Measurements from ENCODE around the gene PWWP2B. TPM values are rescaled to one million over a fixed set of nuclear protein-coding genes. Genes with fewer than 3 reads are reported as not detected.
"Not testable (repeated sequence)": the region's sequence is repeated elsewhere in the genome, so short reads cannot be mapped to it uniquely, and the experiment has no call there.

The PWWP2B gene
- total and polyA plus RNA-seq, 4 donors, result 2.0 to 8.7 (median 5.2) TPM

DNA sequence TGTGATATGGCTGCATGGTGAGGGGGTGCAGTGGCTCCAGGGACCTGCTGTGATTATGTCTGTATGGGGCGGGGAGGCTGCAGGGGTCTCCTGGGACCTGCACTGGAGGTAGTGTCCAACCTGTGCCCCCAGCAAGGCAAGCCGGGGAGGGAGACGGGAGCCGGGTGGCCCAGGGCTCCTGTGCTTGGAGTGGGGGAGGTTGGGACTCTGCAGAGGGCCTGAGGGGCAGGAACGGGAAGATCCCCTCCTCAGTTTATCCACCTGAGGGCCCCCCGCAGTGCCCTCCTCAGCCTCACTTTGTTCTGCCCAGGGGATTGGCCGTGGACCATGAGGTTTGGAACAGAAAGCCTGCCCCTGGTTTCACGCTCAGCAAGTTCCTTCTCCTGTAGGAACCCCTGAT is 22.8 kb upstream of the PWWP2B start:
- Histone ChIP-seq H3K4me1 (ENCODE audit: control insufficient read depth in 1 of 2, insufficient read depth in 2 of 2, low read length in 2 of 2) (no peaks in the 10 kb centered on the region), H3K27ac (ENCODE audit: low read depth in 1 of 2, low read length in 2 of 2) (no peak overlapping the region), H3K4me3 (ENCODE audit: low read length in 2 of 2) (no peak overlapping the region), H3K36me3 (ENCODE audit: control insufficient read depth in 1 of 2, insufficient read depth in 2 of 2, low read length in 1 of 2) (no peaks in the 10 kb centered on the region), H3K9me3 (ENCODE audit: control insufficient read depth, low read length) (no peaks in the 10 kb centered on the region), H3K27me3 (ENCODE audit: control insufficient read depth in 1 of 2, insufficient read depth in 2 of 2, low read length in 1 of 2) (no peaks in the 10 kb centered on the region)
- intact Hi-C loops (cut with DNase I), result no loop called here
- DNase-seq, result peak; percentile 32 to 63
- WGBS, 2 donors, result 84 to 92% methylated on average over 7 to 8 of the region's 8 CpGs
- no peak for ATAC-seq (ENCODE audit: low FRiP score)

DNA sequence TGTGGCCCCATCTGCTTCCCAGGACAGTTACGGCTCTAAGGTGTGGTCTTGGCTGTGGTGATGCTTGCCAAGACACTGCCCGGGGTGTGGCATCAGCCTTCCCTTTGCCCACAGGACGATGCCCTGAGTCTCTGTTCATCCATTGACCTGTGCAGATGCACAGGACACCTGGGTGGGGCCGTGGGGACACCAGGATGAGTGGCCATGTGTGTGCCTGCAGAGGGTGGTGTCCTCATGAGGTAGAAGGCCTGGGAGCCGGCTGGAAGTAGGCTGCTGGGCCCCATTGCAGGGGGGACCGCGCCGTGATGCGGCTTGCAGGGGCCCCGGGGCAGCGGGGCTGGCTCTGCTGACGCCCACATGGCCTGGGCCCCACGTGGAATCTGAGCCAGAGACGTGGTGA is 22.4 kb upstream of the PWWP2B start:
- no peaks in the 10 kb centered on the region for H3K27me3 ChIP-seq (ENCODE audit: control insufficient read depth in 1 of 2, insufficient read depth in 2 of 2, low read length in 1 of 2)
- H3K27ac ChIP-seq (ENCODE audit: low read depth in 1 of 2, low read length in 2 of 2), result no peak overlapping the region
- ATAC-seq (ENCODE audit: low FRiP score), result peak; percentile 38
- 89 to 91% methylated on average over 14 of the region's 14 CpGs for WGBS, 2 donors
- no peaks in the 10 kb centered on the region for H3K9me3 ChIP-seq (ENCODE audit: control insufficient read depth, low read length)
- intact Hi-C loops (cut with DNase I), result no loop called here
- no peaks in the 10 kb centered on the region for H3K4me1 ChIP-seq (ENCODE audit: control insufficient read depth in 1 of 2, insufficient read depth in 2 of 2, low read length in 2 of 2)
- H3K36me3 ChIP-seq (ENCODE audit: control insufficient read depth in 1 of 2, insufficient read depth in 2 of 2, low read length in 1 of 2), result no peaks in the 10 kb centered on the region
- H3K4me3 ChIP-seq (ENCODE audit: low read length in 2 of 2), result no peak overlapping the region
- DNase-seq, result peak in 1 of 2 donors; percentile 41

DNA sequence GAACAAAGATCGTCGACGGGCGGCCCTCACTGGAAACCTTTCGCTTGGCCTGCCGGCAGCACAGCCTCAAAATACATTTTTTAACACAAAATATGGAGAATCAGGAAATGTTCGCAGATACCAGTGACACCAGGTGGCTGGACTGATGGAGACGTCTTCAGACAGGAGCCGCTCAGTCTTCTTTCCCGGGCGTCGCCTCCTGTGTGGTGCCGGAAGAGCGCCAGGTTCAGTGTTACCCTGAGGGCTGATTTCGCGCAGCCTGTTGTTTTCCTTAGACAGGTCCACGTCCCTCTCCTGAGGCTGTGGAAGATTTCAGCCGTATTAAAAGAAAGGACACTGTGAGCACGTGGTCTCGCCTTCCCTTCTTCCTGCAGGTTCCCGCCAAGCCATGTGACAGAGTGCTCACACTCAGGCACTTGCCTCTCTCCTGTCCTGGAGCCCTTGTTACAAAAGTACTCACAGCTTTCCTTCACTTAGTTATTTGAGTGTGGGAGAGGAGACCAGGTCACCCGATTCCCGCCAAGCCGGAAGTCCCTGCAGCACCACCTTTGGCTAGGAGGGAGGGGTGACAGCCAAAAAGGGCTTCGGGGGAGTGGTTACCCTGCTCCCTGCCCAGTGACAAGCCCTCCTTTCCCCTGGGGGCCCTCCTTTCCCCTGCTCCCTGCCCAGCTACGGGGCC is 21.7 kb upstream of the PWWP2B start:
- Histone ChIP-seq H3K27ac (ENCODE audit: low read depth in 1 of 2, low read length in 2 of 2) (no peak overlapping the region), H3K4me3 (ENCODE audit: low read length in 2 of 2) (no peak overlapping the region), H3K27me3 (ENCODE audit: control insufficient read depth in 1 of 2, insufficient read depth in 2 of 2, low read length in 1 of 2) (no peaks in the 10 kb centered on the region), H3K4me1 (ENCODE audit: control insufficient read depth in 1 of 2, insufficient read depth in 2 of 2, low read length in 2 of 2) (no peaks in the 10 kb centered on the region), H3K36me3 (ENCODE audit: control insufficient read depth in 1 of 2, insufficient read depth in 2 of 2, low read length in 1 of 2) (no peaks in the 10 kb centered on the region), H3K9me3 (ENCODE audit: control insufficient read depth, low read length) (no peaks in the 10 kb centered on the region)
- WGBS, 2 donors, result 88 to 91% methylated on average over 25 to 26 of the region's 26 CpGs
- DNase-seq, result peak; percentile 38 to 57
- intact Hi-C loops (cut with DNase I), result no loop called here
- ATAC-seq (ENCODE audit: low FRiP score), result no peak

DNA sequence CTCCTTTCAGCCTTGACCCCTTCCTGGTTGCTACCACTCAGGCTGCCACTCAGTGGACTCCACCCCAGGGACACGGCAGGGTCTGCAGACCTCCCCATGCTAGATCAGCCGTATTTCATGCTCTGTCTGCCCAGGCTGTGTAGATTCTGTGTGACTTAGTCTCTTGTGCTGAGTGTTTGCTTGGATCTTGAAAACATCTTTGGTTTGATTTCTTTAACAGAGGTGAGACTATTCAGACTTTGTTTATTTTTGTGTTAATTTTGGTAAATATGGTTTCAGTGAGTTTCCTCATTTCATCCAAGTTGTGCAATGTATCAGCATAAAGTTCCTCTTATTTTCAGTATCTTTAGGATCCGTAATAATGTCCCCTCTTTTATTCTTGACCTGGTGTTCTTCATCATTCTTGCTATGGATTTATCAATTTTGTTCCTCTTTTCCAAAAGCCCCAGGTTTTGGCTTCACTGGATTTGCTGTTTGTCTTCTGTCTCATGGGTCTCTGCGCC is 21.2 kb upstream of the PWWP2B start:
- Histone ChIP-seq H3K4me3 (ENCODE audit: low read length in 2 of 2) (no peak overlapping the region), H3K27ac (ENCODE audit: low read depth in 1 of 2, low read length in 2 of 2) (no peak overlapping the region), H3K4me1 (ENCODE audit: control insufficient read depth in 1 of 2, insufficient read depth in 2 of 2, low read length in 2 of 2) (no peaks in the 10 kb centered on the region), H3K36me3 (ENCODE audit: control insufficient read depth in 1 of 2, insufficient read depth in 2 of 2, low read length in 1 of 2) (no peaks in the 10 kb centered on the region), H3K27me3 (ENCODE audit: control insufficient read depth in 1 of 2, insufficient read depth in 2 of 2, low read length in 1 of 2) (no peaks in the 10 kb centered on the region), H3K9me3 (ENCODE audit: control insufficient read depth, low read length) (no peaks in the 10 kb centered on the region)
- no peak for ATAC-seq (ENCODE audit: low FRiP score)
- no peak for DNase-seq
- intact Hi-C loops (cut with DNase I), result no loop called here
- WGBS, 2 donors, result 80 to 82% methylated on average over 4 of the region's 4 CpGs

DNA sequence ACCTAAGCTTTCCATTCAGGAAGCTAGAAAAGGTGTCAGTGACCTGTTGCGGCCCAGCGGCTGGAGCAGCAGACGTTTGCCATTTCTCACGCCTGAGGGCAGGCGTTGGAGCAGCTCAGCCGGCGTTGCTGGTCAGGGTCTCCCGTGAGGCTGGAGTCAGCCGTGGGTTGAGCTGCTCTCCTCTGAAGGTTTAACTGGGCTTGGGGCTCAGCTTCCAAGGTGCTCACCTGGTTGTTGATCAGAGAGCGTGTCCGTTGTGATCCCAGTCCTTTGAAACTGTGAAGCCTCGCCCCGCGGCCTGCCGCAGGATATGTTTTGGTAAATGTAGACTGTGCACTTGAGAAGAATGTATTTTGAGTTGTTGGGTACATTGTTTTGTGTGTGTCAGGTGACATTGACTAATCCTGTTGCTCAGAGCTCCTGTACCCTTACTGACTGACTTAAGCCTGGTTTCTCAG is 20.6 kb upstream of the PWWP2B start:
- intact Hi-C loops (cut with DNase I), result no loop called here

DNA sequence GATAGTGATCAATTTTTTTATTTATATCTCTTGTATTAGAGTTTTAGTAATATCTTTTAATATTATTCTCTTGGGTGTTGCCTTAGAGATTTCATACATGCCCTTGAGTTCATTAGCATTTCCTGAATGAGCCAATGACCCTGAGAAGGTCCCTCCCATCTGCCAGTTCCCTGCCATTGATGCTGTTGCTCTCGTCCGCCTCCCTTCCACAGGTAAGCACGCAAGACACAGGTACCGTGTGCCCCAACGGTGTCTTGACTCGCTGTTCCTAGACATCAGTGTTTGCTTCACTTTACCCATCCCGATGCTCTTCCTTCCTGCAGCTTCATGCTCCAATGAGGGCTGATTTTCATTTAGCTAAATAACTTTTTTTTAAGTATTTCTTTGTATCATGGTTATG is 19.7 kb upstream of the PWWP2B start:
- intact Hi-C loops (cut with DNase I), result no loop called here
- H3K27ac ChIP-seq (ENCODE audit: low read depth in 1 of 2, low read length in 2 of 2), result no peak overlapping the region
- ATAC-seq (ENCODE audit: low FRiP score), result no peak
- no peaks in the 10 kb centered on the region for H3K36me3 ChIP-seq (ENCODE audit: control insufficient read depth in 1 of 2, insufficient read depth in 2 of 2, low read length in 1 of 2)
- no peak overlapping the region for H3K4me3 ChIP-seq (ENCODE audit: low read length in 2 of 2)
- H3K4me1 ChIP-seq (ENCODE audit: control insufficient read depth in 1 of 2, insufficient read depth in 2 of 2, low read length in 2 of 2), result no peaks in the 10 kb centered on the region
- H3K27me3 ChIP-seq (ENCODE audit: control insufficient read depth in 1 of 2, insufficient read depth in 2 of 2, low read length in 1 of 2), result no peaks in the 10 kb centered on the region
- WGBS, 2 donors, result 96 to 97% methylated on average over 7 of the region's 7 CpGs
- peaks cover 2% of the 10 kb centered on the region for H3K9me3 ChIP-seq (ENCODE audit: control insufficient read depth, low read length)
- DNase-seq, result no peak

More for the DNA sequence above, 20.6 kb upstream of the PWWP2B start:
- no peak overlapping the region for H3K27ac ChIP-seq (ENCODE audit: low read depth in 1 of 2, low read length in 2 of 2)
- ATAC-seq (ENCODE audit: low FRiP score), result no peak
- no peak overlapping the region for H3K4me3 ChIP-seq (ENCODE audit: low read length in 2 of 2)
- WGBS, 2 donors, result 83 to 90% methylated on average over 15 of the region's 15 CpGs
- H3K27me3 ChIP-seq (ENCODE audit: control insufficient read depth in 1 of 2, insufficient read depth in 2 of 2, low read length in 1 of 2), result no peaks in the 10 kb centered on the region
- DNase-seq, result peak; percentile 32 to 60
- H3K4me1 ChIP-seq (ENCODE audit: control insufficient read depth in 1 of 2, insufficient read depth in 2 of 2, low read length in 2 of 2), result no peaks in the 10 kb centered on the region
- H3K9me3 ChIP-seq (ENCODE audit: control insufficient read depth, low read length), result no peaks in the 10 kb centered on the region
- H3K36me3 ChIP-seq (ENCODE audit: control insufficient read depth in 1 of 2, insufficient read depth in 2 of 2, low read length in 1 of 2), result no peaks in the 10 kb centered on the region

DNA sequence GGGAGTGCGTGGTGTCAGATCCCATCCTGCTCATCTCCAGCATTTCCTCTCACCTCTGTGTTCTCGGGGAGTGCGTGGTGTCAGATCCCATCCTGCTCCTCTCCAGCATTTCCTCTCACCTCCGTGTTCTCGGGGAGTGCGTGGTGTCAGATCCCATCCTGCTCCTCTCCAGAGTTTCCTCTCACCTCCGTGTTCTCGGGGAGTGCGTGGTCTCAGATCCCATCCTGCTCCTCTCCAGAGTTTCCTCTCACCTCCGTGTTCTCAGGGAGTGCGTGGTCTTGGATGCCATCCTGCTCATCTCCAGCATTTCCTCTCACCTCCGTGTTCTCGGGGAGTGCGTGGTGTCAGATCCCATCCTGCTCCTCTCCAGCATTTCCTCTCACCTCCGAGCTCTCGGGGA is 18.0 kb upstream of the PWWP2B start:
- H3K27me3 ChIP-seq (ENCODE audit: control insufficient read depth in 1 of 2, insufficient read depth in 2 of 2, low read length in 1 of 2); H3K27ac ChIP-seq (ENCODE audit: low read depth in 1 of 2, low read length in 2 of 2); H3K9me3 ChIP-seq (ENCODE audit: control insufficient read depth, low read length); H3K36me3 ChIP-seq (ENCODE audit: control insufficient read depth in 1 of 2, insufficient read depth in 2 of 2, low read length in 1 of 2); H3K4me1 ChIP-seq (ENCODE audit: control insufficient read depth in 1 of 2, insufficient read depth in 2 of 2, low read length in 2 of 2); ATAC-seq (ENCODE audit: low FRiP score); intact Hi-C loops (cut with DNase I); DNase-seq; H3K4me3 ChIP-seq (ENCODE audit: low read length in 2 of 2): not testable (repeated sequence)
- 88 to 94% methylated on average over 16 of the region's 16 CpGs for WGBS, 2 donors

DNA sequence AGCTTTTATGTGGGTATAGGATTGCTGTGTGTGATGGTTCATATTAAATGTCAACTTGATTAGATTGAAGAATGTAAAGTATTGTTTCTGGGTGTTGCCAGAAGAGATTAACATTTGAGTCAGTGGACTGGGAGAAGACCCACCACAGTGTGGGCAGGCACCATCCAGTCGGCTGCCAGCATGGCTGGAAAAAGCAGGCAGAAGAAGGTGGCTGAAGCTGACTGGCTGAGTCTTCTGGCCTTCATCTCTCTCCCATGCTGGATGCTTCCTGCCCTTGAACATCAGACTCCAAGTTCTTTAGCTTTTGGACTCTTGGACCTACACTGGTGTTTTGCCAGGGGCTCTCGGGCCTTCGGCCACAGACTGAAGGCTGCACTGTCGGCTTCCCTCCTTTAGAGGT is 16.0 kb upstream of the PWWP2B start:
- ATAC-seq (ENCODE audit: low FRiP score); H3K9me3 ChIP-seq (ENCODE audit: control insufficient read depth, low read length); H3K27ac ChIP-seq (ENCODE audit: low read depth in 1 of 2, low read length in 2 of 2); H3K4me3 ChIP-seq (ENCODE audit: low read length in 2 of 2); H3K4me1 ChIP-seq (ENCODE audit: control insufficient read depth in 1 of 2, insufficient read depth in 2 of 2, low read length in 2 of 2); H3K27me3 ChIP-seq (ENCODE audit: control insufficient read depth in 1 of 2, insufficient read depth in 2 of 2, low read length in 1 of 2); intact Hi-C loops (cut with DNase I); H3K36me3 ChIP-seq (ENCODE audit: control insufficient read depth in 1 of 2, insufficient read depth in 2 of 2, low read length in 1 of 2): not testable (repeated sequence)
- 95 to 97% methylated on average over 4 of the region's 4 CpGs for WGBS, 2 donors
- peak in 1 of 2 donors; percentile 29 for DNase-seq

DNA sequence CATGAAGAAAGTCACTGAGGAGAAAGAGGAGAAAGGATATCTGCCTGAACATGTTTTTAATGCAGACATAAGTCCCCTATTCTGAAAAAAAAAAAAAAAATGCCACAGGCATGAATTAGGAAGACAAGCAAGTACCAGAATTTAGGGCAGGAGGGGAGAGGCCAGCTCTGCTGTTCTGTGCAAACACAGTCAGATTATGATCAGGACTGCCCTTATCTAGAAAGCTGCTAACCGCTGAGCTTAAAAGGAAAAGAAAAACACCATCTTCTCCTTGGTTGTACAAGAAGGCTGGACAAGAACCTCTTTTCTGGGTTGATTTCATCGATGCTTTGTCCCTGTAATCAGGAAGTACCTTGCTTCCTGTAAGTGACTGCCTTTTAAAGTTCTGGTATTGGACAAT is 15.3 kb upstream of the PWWP2B start:
- H3K4me1 ChIP-seq (ENCODE audit: control insufficient read depth in 1 of 2, insufficient read depth in 2 of 2, low read length in 2 of 2), result no peaks in the 10 kb centered on the region
- 79 to 93% methylated on average over 2 of the region's 2 CpGs for WGBS, 2 donors
- no peak overlapping the region for H3K27ac ChIP-seq (ENCODE audit: low read depth in 1 of 2, low read length in 2 of 2)
- intact Hi-C loops (cut with DNase I), result no loop called here
- ATAC-seq (ENCODE audit: low FRiP score) (no peak), DNase-seq (no peak)
- no peaks in the 10 kb centered on the region for H3K36me3 ChIP-seq (ENCODE audit: control insufficient read depth in 1 of 2, insufficient read depth in 2 of 2, low read length in 1 of 2)
- H3K4me3 ChIP-seq (ENCODE audit: low read length in 2 of 2), result no peak overlapping the region
- H3K27me3 ChIP-seq (ENCODE audit: control insufficient read depth in 1 of 2, insufficient read depth in 2 of 2, low read length in 1 of 2), result no peaks in the 10 kb centered on the region
- H3K9me3 ChIP-seq (ENCODE audit: control insufficient read depth, low read length), result peaks cover 2% of the 10 kb centered on the region
